ENCODE results near the gene INVS. TPM values are rescaled to one million over a fixed set of nuclear protein-coding genes. Genes with fewer than 3 reads are reported as not detected.

Gene INVS
- total RNA-seq, 1 experiment from 2014 or later, result 21.1 TPM

- no peak overlapping the region for H2AFZ ChIP-seq (ENCODE audit: low read depth, low read length, poor library complexity, severe bottlenecking)
- H3K79me2 ChIP-seq (ENCODE audit: insufficient read depth, low read length), result no peaks in the 10 kb centered on the region
- intact Hi-C loops (cut with micrococcal nuclease), result loop anchor here (10.0 kb wide), 3 partner anchors 424 to 1044 kb away; no protein-coding TSS in a partner anchor
- TF ChIP-seq FOSL1 (IDR thresholded peaks at IDR 0.05; ENCODE audit: low read depth) (no peak), CEBPB (IDR thresholded peaks at IDR 0.05; ENCODE audit: low read depth) (no peak), REST (IDR thresholded peaks at IDR 0.05; ENCODE audit: low read depth) (no peak), ZBTB33 (IDR thresholded peaks at IDR 0.05; ENCODE audit: extremely low read depth, insufficient replicate concordance, low read length) (no peak), JUND (IDR thresholded peaks at IDR 0.05) (no peak), SIN3A (IDR thresholded peaks at IDR 0.05; ENCODE audit: low read depth) (no peak), ELF1 (IDR thresholded peaks at IDR 0.05; ENCODE audit: borderline replicate concordance, low read depth) (no peak), POLR2AphosphoS5 (IDR thresholded peaks at IDR 0.05; ENCODE audit: low read depth, low read length) (no peak), CTCF (IDR thresholded peaks at IDR 0.05 in 2 of 3, conservative IDR thresholded peaks at IDR 0.05 in 1 of 3; ENCODE audit: borderline replicate concordance in 1 of 3, insufficient read depth in 1 of 3, low read depth in 2 of 3, low read length in 2 of 3) (no peak), MAX (IDR thresholded peaks at IDR 0.05) (no peak), POLR2A (IDR thresholded peaks at IDR 0.05; ENCODE audit: borderline replicate concordance, extremely low read depth, insufficient read depth, insufficient read length) (no peak)
- RAD21 ChIA-PET (ENCODE audit: low non-redundant PET in 1 of 2, low total read pairs in 2 of 2, uncharacterized antibody in 2 of 2, unreplicated experiment in 2 of 2), result no interaction called here
- H3K9me3 ChIP-seq (ENCODE audit: control insufficient read depth in 1 of 2, insufficient read depth in 1 of 2, low read depth in 1 of 2, low read length in 2 of 2), result no peaks in the 10 kb centered on the region
- H3K4me3 ChIP-seq (replicated peaks in 1 of 2; ENCODE audit: low read depth in 1 of 2, low read length in 2 of 2), result no peak overlapping the region
- ATAC-seq (no peak), DNase-seq (ENCODE audit: low read depth, low spot score) (no peak)
- no peak overlapping the region for H3K27ac ChIP-seq (ENCODE audit: low read depth, low read length)
- no peak overlapping the region for H3K4me2 ChIP-seq (ENCODE audit: low read length)
- no peak overlapping the region for H3K9ac ChIP-seq (ENCODE audit: low read length)
- no peaks in the 10 kb centered on the region for H3K9me2 ChIP-seq (ENCODE audit: insufficient read depth)
- POLR2A ChIA-PET, result no interaction called here
- CTCF ChIA-PET, result no interaction called here
- no peaks in the 10 kb centered on the region for H3K27me3 ChIP-seq (ENCODE audit: insufficient read depth, low read length)
- peaks cover 4% of the 10 kb centered on the region in 2 experiments; a peak in 3 of 4 replicates for H3K36me3 ChIP-seq (ENCODE audit: control insufficient read depth in 1 of 2, insufficient read depth in 2 of 2, low read length in 2 of 2)
- no TSS peak for BruUV-seq (replicated peaks)
- no peaks in the 10 kb centered on the region for H4K20me1 ChIP-seq (ENCODE audit: insufficient read depth)
- peaks cover 0 to 3% of the 10 kb centered on the region in 2 experiments; a peak in 1 of 4 replicates for H3K4me1 ChIP-seq (ENCODE audit: control insufficient read depth in 1 of 2, insufficient read depth in 2 of 2, low read length in 2 of 2)
Observed at GRCh38 chr9:100228352-100228869, 129.4 kb downstream of the INVS start.

All from HCT116 (cell line).